ENCODE measurements around the gene RABGAP1L. TPM values are rescaled to one million over a fixed set of nuclear protein-coding genes. Genes with fewer than 3 reads are reported as not detected.
"Not testable (repeated sequence)": the region's sequence is repeated elsewhere in the genome, so short reads cannot be mapped to it uniquely, and the experiment has no call there.

Gene RABGAP1L
- total RNA-seq, 4 donors from 2014 or later, result 42.4 to 74.5 (median 49.1) TPM

DNA sequence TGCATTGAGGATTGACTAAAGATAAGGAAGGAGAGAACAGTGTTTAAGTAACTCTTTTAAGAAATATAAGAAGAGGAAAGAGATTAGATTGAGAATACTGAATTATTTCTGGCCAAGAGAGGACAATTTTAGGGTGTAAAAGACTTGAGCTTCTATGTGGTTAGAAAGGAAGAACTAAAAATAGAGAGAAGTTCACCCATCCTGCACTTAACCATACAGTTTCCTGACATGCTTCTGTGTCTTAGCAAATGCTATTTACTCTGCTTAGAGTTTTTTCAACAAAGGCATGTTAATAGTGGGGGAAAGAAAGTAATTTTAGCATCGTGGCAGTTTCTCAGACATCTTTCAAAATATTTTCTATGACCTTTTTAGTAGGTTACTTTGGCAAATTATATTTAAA, 165.6 kb downstream of the RABGAP1L start:
- H3K27me3 ChIP-seq, result no peaks in the 10 kb centered on the region
- DNase-seq (ENCODE audit: low spot score in 2 of 2), result no peak
- H3K4me1 ChIP-seq, result no peaks in the 10 kb centered on the region
- H3K36me3 ChIP-seq, result peaks cover 0 to 34% (median 0%) of the 10 kb centered on the region in 3 donors
- TF ChIP-seq, protein P1, sequence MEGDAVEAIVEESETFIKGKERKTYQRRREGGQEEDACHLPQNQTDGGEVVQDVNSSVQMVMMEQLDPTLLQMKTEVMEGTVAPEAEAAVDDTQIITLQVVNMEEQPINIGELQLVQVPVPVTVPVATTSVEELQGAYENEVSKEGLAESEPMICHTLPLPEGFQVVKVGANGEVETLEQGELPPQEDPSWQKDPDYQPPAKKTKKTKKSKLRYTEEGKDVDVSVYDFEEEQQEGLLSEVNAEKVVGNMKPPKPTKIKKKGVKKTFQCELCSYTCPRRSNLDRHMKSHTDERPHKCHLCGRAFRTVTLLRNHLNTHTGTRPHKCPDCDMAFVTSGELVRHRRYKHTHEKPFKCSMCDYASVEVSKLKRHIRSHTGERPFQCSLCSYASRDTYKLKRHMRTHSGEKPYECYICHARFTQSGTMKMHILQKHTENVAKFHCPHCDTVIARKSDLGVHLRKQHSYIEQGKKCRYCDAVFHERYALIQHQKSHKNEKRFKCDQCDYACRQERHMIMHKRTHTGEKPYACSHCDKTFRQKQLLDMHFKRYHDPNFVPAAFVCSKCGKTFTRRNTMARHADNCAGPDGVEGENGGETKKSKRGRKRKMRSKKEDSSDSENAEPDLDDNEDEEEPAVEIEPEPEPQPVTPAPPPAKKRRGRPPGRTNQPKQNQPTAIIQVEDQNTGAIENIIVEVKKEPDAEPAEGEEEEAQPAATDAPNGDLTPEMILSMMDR (IDR thresholded peaks at IDR 0.05), result no peak
- no peak for TF ChIP-seq EP300 (IDR thresholded peaks at IDR 0.05)
- no peak for TF ChIP-seq POLR2A (IDR thresholded peaks at IDR 0.05)
- WGBS, 2 donors, result 64 to 84% methylated on average over 1 of the region's 1 CpG
- H3K4me3 ChIP-seq, result no peak overlapping the region
- H3K9me3 ChIP-seq, result peaks cover 0 to 28% (median 7%) of the 10 kb centered on the region in 4 donors
- no peak overlapping the region for H3K27ac ChIP-seq

DNA sequence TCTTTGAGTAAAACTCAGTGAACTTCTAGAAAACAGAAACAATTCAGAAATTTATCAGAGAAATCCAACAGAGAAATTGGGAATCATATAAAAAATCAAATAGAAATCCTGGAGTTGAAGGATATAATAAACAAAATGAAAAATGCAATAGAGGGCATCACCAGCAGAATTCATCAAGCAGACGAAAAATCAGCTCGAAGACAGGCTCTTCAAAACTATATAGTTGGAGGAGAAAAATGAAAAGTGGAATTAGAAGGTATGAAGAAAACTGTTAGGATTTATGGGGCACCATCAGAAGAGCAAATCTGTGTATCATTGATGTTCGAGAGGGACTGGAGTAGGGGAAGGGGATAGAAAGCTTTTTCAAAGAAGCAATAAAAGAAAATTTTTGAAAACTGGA, 167.0 kb downstream of the RABGAP1L start:
- H3K4me3 ChIP-seq, result no peak overlapping the region
- 96 to 97% methylated on average over 3 of the region's 3 CpGs for WGBS, 2 donors
- H3K27me3 ChIP-seq, result no peaks in the 10 kb centered on the region
- no peak overlapping the region for H3K27ac ChIP-seq
- TF ChIP-seq, protein P1 (IDR thresholded peaks at IDR 0.05), result no peak
- TF ChIP-seq POLR2A (IDR thresholded peaks at IDR 0.05), result no peak
- TF ChIP-seq EP300 (IDR thresholded peaks at IDR 0.05), result no peak
- no peak for DNase-seq (ENCODE audit: low spot score in 2 of 2)
- H3K9me3 ChIP-seq, result peaks cover 0 to 21% (median 4%) of the 10 kb centered on the region in 4 donors
- peaks cover 0 to 20% (median 0%) of the 10 kb centered on the region in 3 donors for H3K36me3 ChIP-seq
- no peaks in the 10 kb centered on the region for H3K4me1 ChIP-seq

DNA sequence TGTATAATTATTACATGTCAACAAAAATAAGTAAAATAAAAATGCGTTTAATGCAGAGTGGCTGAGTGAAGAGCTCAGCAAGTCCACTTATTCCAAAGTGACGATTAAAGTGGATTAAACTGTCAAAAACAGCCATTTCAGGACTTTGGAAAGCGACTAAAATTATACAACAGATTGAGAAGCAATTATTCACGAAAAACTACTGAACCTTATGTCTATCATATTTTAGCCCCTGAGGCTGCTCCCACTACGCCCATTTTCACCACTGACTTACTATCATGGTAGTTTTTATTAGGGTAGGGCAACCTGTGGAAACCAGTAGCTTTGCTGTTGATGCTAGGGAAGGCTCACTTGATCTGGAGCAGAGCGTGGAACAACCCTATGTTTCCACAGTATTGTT, 174.1 kb downstream of the RABGAP1L start:
- DNase-seq (ENCODE audit: low spot score in 2 of 2), result no peak
- TF ChIP-seq, protein P1 (IDR thresholded peaks at IDR 0.05), result no peak
- no peak for TF ChIP-seq POLR2A (IDR thresholded peaks at IDR 0.05)
- H3K4me3 ChIP-seq, result no peak overlapping the region
- H3K27me3 ChIP-seq, result no peaks in the 10 kb centered on the region
- no peaks in the 10 kb centered on the region for H3K36me3 ChIP-seq
- H3K27ac ChIP-seq, result no peak overlapping the region
- 91 to 96% methylated on average over 6 of the region's 6 CpGs for WGBS, 2 donors
- no peaks in the 10 kb centered on the region for H3K9me3 ChIP-seq
- no peaks in the 10 kb centered on the region for H3K4me1 ChIP-seq

DNA sequence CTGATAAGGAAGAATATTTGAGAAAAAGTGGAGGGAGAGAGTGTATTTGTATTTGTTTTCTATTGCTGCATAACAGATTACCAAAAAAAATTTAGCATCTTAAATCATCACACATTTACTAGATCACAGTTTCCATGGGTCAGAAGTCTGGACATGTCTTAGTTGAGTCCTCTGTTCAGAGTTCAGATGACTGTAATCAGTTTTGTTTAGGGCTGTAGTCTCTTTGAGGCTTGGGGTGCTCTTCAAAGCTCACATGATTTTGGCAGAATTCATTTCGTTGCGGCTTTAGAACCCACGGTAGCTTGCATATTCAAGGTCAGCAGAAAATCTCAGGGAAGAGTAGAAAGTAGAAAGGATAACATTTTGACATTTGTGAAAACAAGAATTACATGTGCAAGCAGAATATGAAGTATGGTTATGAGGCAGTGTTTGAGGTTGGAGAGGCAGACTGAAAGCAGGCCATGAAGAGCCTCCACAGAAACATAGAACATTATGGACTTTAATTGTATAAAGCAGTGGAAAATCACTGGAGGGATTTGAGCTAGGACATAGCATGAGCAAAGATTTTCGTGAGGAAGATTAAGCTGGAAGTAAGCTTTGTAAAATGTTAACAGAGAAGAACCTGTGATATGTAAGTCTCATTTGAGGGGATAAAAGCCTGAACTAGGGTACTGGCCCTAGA, 177.8 kb downstream of the RABGAP1L start:
- DNase-seq (ENCODE audit: low spot score in 2 of 2), result no peak
- no peaks in the 10 kb centered on the region for H3K36me3 ChIP-seq
- WGBS, 2 donors, result 81 to 88% methylated on average over 4 of the region's 4 CpGs

DNA sequence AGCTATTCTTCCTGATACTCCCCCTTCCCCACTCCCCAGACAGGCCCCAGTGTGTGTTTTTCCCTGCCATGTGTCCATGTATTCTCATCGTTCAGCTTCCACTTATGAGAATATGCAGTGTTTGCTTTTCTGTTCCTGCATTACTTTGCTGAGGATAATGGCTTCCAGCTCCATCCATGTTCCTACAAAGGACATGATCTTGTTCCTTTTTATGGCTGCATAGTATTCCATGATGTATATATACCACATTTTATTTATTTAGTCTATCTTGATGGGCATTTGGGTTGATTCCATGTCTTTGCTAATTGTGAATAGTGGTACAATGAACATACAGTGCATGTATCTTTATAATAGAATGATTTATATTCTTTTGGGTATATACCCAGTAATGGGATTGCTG, 181.1 kb downstream of the RABGAP1L start:
- not testable (repeated sequence) for H3K4me3 ChIP-seq; H3K36me3 ChIP-seq; H3K4me1 ChIP-seq; H3K27ac ChIP-seq; H3K27me3 ChIP-seq; H3K9me3 ChIP-seq; DNase-seq (ENCODE audit: low spot score in 2 of 2)
- 96 to 97% methylated on average over 1 of the region's 1 CpG for WGBS, 2 donors

More for the DNA sequence above, 177.8 kb downstream of the RABGAP1L start:
- Histone ChIP-seq H3K27me3 (no peaks in the 10 kb centered on the region), H3K4me3 (no peak overlapping the region), H3K4me1 (no peaks in the 10 kb centered on the region), H3K27ac (no peak overlapping the region), H3K9me3 (no peaks in the 10 kb centered on the region)
- TF ChIP-seq EP300 (IDR thresholded peaks at IDR 0.05) (no peak), POLR2A (IDR thresholded peaks at IDR 0.05) (no peak)
- TF ChIP-seq, protein P1 (IDR thresholded peaks at IDR 0.05), result no peak
